GM21526 (cell line): Measurements from ENCODE around the gene CIDEC.
"Not testable (repeated sequence)": the region's sequence is repeated elsewhere in the genome, so short reads cannot be mapped to it uniquely, and the experiment has no call there.

Source experiments
- ATAC-seq: cut with Tn5 transposase; IDR thresholded peaks from one replicate; pipeline ENCODE4 v1.9.1; 2021; ENCODE audit warnings: moderate library complexity; ENCODE audit not compliant: unreplicated experiment, low FRiP score

CIDEC gene

GRCh38 chr3:9881441-9881840, 1.4 kb upstream of the CIDEC start:
- ATAC-seq, result no peak

DNA sequence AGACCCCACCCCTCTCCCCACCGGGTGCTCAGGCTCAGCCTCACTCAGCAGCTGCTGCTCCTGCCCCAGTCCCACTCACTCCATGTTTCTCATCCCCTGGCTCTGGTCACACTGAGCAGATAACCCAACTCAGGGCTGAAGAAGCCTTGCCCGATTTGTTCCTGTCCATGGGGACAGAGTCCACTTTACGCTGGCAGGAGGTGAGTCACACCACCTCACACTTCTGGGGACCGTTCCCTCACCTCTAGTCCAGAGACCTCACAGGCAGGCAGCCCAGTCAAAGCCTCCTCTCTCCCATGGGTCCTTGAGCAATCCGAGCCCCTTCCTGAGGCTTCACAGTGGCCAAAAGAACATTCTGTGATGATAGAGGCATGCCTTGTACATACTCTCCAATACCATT, 1.4 kb downstream of the CIDEC start:
- ATAC-seq, result no peak

DNA sequence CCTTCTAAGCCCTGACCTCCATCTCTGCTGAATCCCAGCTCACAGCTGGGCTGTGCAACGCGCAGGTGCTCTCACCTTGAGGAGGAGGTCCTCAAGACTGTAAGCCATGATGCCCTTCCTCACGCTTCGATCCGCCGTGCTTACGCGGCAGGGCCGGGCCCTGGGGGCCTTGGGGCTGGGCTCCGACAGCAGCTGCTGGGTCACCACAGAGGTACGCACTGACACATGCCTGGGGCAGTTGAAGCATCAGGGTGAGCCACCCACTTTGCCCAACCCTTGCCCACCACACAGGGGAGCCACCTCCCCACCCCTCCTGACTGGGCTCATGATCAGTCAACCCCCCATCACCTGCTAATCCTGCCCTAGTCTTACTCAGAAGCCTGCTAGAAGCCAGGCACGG, 3.1 kb downstream of the CIDEC start:
- no peak for ATAC-seq

DNA sequence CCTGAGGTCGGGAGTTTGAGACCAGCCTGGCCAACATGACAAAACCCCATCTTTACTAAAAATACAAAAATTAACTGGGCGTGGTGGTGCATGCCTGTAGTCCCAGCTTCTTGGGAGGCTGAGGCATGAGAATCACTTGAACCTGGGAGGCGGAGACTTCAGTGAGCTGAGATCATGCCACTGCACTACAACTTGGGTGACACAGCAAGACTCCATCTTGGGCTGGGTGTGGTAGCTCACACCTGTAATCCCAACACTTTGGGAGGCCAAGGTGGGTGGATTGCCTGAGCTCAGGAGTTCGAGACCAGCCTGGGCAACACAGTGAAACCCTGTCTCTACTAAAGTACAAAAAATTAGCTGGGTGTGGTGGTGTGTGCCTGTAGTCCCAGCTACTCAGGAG, 3.8 kb downstream of the CIDEC start:
- not testable (repeated sequence) for ATAC-seq

- ATAC-seq, result no peak
These were observed 4.6 kb downstream of the CIDEC start for GRCh38 chr3:9875448-9875847.

DNA sequence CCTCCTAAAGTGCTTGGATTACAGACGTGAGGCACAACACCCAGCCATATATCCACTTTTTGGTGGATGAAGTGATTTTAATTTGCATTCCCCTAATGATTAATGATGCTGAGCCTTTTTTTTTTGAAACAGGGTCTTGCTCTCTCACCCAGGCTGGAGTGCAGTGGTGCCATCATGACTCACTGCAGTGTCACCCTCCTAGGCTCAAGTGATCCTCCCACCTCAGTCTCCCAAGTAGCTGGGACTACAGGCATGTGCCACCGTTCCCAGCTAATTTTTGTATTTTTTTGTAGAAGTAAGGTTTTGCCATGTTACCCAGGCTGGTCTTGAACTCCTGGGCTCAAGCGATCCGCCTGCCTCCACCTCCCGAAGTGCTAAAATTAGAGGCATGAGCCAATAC, 8.0 kb downstream of the CIDEC start:
- ATAC-seq, result not testable (repeated sequence)

DNA sequence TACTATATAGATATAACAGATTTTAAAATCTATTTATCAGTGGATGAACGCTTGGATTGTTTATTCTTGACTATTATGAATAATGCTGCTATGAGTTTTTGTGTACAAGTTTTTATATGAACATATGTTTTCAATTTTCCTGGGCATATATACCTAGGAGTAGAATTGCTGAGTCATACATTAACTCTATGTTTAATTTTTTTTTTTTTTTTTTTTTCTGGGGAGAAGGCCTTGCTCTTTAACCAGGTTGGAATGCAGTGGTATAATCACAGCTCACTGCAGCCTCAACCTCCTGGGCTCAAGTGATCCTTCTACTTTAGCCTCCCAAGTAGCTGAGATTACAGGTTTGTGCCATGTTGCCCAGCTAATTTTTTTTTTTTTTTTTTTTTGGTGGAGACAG, 9.1 kb downstream of the CIDEC start:
- ATAC-seq, result no peak

- ATAC-seq, result no peak
These were observed 10.1 kb downstream of the CIDEC start for GRCh38 chr3:9869955-9870354.

DNA sequence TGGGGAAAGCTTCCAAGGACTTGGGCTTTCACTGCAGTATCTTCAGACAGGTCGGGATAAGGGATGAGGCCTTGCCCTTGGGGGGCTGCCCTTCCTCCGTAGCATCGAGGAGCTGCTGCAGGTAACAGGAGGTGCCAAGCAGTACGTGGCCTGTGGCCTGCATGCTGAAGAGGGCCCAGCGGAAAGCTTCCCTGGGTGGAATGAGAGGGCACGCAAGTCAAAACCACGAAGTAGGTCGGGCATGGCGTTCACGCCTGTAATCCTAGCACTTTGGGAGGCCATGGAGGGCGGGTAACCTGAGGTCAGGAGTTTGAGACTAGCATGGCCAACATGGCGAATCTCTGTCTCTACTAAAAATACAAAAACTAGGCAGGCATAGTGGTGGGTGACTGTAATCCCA, 12.9 kb downstream of the CIDEC start:
- ATAC-seq, result no peak

DNA sequence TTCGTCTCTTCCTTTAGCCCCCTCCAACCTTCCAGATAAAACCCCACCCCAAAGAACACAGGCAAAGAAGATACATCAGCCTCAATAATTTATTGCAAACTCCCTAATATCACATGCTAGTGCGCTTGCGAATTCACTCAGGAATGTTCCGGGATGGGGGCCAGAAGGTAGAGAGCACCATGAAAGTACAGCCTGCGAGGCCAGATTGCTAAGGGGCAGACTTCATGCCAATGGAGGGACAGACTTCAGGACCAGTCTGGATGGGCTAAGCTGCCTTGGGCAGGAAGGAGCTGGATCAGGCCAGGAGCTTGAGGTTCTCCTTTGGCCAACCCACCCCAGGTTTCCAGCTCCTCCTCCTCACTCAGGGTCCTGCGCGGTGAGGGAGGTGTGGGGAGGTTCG, 13.4 kb downstream of the CIDEC start:
- no peak for ATAC-seq

DNA sequence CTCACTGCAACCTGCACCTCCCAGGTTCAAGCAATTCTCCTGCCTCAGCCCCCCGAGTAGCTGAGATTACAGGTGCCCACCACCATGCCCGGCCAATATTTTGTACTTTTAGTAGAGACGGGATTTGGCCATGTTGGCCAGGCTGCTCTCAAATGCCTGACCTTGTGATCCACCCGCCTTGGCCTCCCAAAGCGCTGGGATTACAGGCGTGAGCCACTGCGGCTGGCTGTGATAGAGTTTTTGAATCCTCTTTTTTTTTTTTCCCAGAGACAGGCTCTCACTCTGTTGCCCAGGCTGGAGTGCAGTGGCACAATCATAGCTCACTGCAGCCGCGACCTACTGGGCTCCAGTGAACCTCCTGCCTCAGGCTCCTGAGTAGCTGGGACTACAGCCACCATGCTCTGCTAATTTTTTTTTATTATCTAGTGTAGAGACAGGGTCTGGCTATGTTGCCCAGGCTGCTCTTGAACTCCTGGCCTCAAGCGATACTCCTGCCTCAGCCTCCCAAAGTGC, 14.9 kb downstream of the CIDEC start:
- ATAC-seq, result not testable (repeated sequence)

- ATAC-seq, result no peak
These were observed 15.7 kb downstream of the CIDEC start for GRCh38 chr3:9864200-9864927.

GRCh38 chr3:9863058-9863772, 16.8 kb downstream of the CIDEC start:
- no peak for ATAC-seq

GRCh38 chr3:9862391-9863057, 17.5 kb downstream of the CIDEC start:
- ATAC-seq, result no peak

GRCh38 chr3:9861626-9862130, 18.4 kb downstream of the CIDEC start:
- ATAC-seq, result no peak

GRCh38 chr3:9861201-9861600, 18.9 kb downstream of the CIDEC start:
- ATAC-seq, result no peak

- no peak for ATAC-seq
These were observed 20.5 kb downstream of the CIDEC start for GRCh38 chr3:9859530-9860025.

- ATAC-seq, result no peak
These were observed 24.5 kb downstream of the CIDEC start for GRCh38 chr3:9855594-9855993.

- not testable (repeated sequence) for ATAC-seq
These were observed 25.6 kb downstream of the CIDEC start for GRCh38 chr3:9854291-9854940.

DNA sequence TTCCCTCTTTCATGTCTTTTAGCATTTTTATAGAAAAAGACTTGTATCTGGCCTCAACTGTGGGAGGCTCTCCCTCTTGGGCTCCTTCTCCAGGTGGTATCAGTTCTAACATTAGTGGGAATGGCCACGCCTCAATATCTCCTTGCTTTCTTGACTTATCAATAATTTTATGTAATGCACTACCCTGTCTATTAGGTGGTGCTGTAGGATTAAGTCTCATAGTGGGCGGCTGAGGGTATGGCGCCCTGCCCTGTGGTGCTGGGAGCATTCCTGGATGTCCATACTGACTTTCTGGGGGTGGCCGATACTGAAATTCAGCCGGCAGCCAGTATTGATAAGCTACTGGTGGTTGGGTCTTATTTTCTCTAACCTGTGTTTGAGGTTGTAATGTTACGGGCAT, 27.5 kb downstream of the CIDEC start:
- ATAC-seq, result no peak

DNA sequence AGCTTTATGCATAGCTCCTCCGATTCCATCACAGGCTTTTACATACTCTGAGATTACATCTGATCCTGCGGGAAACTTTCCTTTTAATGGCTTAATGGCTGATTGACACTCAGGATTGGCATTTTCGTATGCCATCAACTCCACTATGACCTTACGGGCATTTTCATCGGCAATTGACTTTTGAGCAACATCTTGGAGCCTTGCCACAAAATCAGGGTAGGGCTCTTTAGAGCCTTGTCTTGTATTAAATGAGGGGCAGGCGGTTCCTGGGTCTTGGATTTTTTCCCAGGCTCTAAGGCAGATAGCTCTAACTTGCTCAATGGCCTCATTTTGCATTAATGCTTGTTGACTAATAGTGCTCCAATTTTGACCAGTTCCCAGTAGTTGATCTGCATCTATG, 28.1 kb downstream of the CIDEC start:
- ATAC-seq, result not testable (repeated sequence)
